SK-N-SH (cell line): Measurements from ENCODE around the gene PHACTR3.

Experiments
- GABPA ChIP-seq: IDR thresholded peaks from 2 replicates; pipeline ENCODE4 v1.4.0; 2012; ENCODE audit warnings: low read depth, mild to moderate bottlenecking
- MAX ChIP-seq: IDR thresholded peaks from 2 replicates; pipeline ENCODE4 v1.4.0; 2012; ENCODE audit warnings: low read depth
- TF ChIP-seq, protein P1 (sequence below): fragments of 200-600 bp; sonication (generic); IDR thresholded peaks from 2 replicates; pipeline ENCODE4 v1.6.1; 2017; ENCODE audit warnings: antibody characterized with exemption, mild to moderate bottlenecking, moderate library complexity
- TF ChIP-seq, protein P2 (sequence below): IDR thresholded peaks from 2 replicates; pipeline ENCODE4 v1.6.1; 2012; ENCODE audit warnings: mild to moderate bottlenecking, low read depth, low read length, moderate library complexity

DNA sequence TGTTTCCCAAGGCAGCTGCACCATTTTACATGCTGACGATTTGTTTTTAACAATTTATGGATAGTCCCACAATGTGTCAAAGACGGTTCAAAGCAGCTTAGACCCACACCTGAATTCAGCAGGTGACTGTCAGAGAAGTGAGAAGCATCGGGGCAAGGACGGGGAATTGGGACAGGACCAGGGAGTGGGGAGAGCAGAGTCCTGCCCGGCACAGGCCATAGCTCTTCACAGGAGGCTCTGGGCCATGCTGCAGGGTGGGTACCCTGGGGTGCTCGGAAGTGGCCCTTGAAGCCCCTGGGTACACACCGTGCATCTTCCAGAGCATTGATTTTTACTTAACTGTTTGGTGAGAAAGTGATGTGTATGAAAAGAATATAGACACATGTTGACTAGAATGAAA, 33.2 kb upstream of the PHACTR3 start:
- TF ChIP-seq, protein P1, sequence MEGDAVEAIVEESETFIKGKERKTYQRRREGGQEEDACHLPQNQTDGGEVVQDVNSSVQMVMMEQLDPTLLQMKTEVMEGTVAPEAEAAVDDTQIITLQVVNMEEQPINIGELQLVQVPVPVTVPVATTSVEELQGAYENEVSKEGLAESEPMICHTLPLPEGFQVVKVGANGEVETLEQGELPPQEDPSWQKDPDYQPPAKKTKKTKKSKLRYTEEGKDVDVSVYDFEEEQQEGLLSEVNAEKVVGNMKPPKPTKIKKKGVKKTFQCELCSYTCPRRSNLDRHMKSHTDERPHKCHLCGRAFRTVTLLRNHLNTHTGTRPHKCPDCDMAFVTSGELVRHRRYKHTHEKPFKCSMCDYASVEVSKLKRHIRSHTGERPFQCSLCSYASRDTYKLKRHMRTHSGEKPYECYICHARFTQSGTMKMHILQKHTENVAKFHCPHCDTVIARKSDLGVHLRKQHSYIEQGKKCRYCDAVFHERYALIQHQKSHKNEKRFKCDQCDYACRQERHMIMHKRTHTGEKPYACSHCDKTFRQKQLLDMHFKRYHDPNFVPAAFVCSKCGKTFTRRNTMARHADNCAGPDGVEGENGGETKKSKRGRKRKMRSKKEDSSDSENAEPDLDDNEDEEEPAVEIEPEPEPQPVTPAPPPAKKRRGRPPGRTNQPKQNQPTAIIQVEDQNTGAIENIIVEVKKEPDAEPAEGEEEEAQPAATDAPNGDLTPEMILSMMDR, result no peak
- TF ChIP-seq GABPA (no peak), MAX (no peak)
- TF ChIP-seq, protein P2, sequence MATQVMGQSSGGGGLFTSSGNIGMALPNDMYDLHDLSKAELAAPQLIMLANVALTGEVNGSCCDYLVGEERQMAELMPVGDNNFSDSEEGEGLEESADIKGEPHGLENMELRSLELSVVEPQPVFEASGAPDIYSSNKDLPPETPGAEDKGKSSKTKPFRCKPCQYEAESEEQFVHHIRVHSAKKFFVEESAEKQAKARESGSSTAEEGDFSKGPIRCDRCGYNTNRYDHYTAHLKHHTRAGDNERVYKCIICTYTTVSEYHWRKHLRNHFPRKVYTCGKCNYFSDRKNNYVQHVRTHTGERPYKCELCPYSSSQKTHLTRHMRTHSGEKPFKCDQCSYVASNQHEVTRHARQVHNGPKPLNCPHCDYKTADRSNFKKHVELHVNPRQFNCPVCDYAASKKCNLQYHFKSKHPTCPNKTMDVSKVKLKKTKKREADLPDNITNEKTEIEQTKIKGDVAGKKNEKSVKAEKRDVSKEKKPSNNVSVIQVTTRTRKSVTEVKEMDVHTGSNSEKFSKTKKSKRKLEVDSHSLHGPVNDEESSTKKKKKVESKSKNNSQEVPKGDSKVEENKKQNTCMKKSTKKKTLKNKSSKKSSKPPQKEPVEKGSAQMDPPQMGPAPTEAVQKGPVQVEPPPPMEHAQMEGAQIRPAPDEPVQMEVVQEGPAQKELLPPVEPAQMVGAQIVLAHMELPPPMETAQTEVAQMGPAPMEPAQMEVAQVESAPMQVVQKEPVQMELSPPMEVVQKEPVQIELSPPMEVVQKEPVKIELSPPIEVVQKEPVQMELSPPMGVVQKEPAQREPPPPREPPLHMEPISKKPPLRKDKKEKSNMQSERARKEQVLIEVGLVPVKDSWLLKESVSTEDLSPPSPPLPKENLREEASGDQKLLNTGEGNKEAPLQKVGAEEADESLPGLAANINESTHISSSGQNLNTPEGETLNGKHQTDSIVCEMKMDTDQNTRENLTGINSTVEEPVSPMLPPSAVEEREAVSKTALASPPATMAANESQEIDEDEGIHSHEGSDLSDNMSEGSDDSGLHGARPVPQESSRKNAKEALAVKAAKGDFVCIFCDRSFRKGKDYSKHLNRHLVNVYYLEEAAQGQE, result no peak
